KMS-11 (cell line): ENCODE results near the gene NAV2.

Source experiments
- H2AFZ ChIP-seq: fragments of 200-600 bp; sonication (generic); 2 replicates; pipeline ENCODE4 v1.6.1; 2016; ENCODE audit warnings: antibody characterized with exemption, mixed run types, low read depth
- H3K27ac ChIP-seq: fragments of 200-600 bp; sonication (generic); 2 replicates; pipeline ENCODE4 v1.6.1; 2016; ENCODE audit warnings: mild to moderate bottlenecking, mixed run types
- H3K27me3 ChIP-seq: fragments of 200-600 bp; sonication (generic); 2 replicates; pipeline ENCODE4 v1.6.1; 2017; ENCODE audit warnings: mild to moderate bottlenecking, low read depth, mixed run types, moderate library complexity; ENCODE audit not compliant: insufficient read depth
- H3K36me3 ChIP-seq: fragments of 200-600 bp; sonication (generic); 2 replicates; pipeline ENCODE4 v1.6.1; 2017; ENCODE audit warnings: mild to moderate bottlenecking, mixed run types; ENCODE audit not compliant: insufficient read depth
- H3K4me1 ChIP-seq: fragments of 200-600 bp; sonication (generic); 2 replicates; pipeline ENCODE4 v1.6.1; 2016; ENCODE audit warnings: mild to moderate bottlenecking, low read depth, mixed run types; ENCODE audit not compliant: poor library complexity, severe bottlenecking
- H3K4me2 ChIP-seq: fragments of 200-600 bp; sonication (generic); 2 replicates; pipeline ENCODE4 v1.7.0; 2016; ENCODE audit warnings: mild to moderate bottlenecking, mixed run types
- H3K4me3 ChIP-seq: fragments of 200-600 bp; sonication (generic); IDR thresholded peaks from 2 replicates; pipeline ENCODE4 v1.6.1; 2017; ENCODE audit warnings: low read depth, low read length, mixed read lengths; ENCODE audit not compliant: insufficient read depth
- H3K79me2 ChIP-seq: fragments of 200-600 bp; sonication (generic); 2 replicates; pipeline ENCODE4 v1.6.1; 2016; ENCODE audit warnings: low read depth, mixed run types; ENCODE audit not compliant: insufficient read depth
- H3K9ac ChIP-seq: fragments of 200-600 bp; sonication (generic); 2 replicates; pipeline ENCODE4 v1.6.1; 2016; ENCODE audit warnings: mild to moderate bottlenecking, mixed run types
- H4K20me1 ChIP-seq: fragments of 200-600 bp; sonication (generic); 2 replicates; pipeline ENCODE4 v1.6.1; 2016; ENCODE audit warnings: mild to moderate bottlenecking, mixed run types; ENCODE audit not compliant: insufficient read depth
- TF ChIP-seq, protein P1 (sequence below): fragments of 200-600 bp; sonication (generic); conservative IDR thresholded peaks from 2 replicates; pipeline ENCODE4 v1.6.1; 2017; ENCODE audit warnings: low read depth, mild to moderate bottlenecking, antibody characterized with exemption, low read length, moderate library complexity, mixed read lengths

NAV2 gene

DNA sequence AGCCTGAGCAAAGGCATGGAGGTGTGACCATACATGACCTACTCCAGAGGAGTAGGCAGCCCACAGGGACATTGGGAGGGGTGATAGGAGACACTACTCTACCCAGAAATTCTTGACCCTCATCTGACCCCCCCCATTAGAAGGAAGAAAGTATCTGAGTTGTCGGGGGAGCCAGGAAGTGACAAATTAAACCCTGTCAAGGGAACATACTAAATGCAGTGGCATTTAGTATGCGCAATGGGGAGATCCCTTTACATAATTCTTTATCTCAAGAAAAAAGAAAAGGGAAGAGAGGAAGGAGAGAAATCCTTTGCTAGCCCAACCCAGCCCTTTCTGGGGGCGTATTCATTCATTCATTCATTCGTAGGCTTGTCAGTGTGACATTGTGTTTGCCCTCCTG is 58.8 kb downstream of the NAV2 start:
- Histone ChIP-seq H3K36me3 (no peaks in the 10 kb centered on the region), H3K4me2 (no peak overlapping the region), H3K27ac (no peak overlapping the region), H3K4me3 (no peak overlapping the region), H3K79me2 (no peaks in the 10 kb centered on the region), H4K20me1 (no peaks in the 10 kb centered on the region), H3K27me3 (peaks cover 28% of the 10 kb centered on the region; the same call in 1 of the 2 replicates), H3K4me1 (peaks cover 10% of the 10 kb centered on the region), H3K9ac (no peak overlapping the region), H2AFZ (no peak overlapping the region)
- TF ChIP-seq, protein P1, sequence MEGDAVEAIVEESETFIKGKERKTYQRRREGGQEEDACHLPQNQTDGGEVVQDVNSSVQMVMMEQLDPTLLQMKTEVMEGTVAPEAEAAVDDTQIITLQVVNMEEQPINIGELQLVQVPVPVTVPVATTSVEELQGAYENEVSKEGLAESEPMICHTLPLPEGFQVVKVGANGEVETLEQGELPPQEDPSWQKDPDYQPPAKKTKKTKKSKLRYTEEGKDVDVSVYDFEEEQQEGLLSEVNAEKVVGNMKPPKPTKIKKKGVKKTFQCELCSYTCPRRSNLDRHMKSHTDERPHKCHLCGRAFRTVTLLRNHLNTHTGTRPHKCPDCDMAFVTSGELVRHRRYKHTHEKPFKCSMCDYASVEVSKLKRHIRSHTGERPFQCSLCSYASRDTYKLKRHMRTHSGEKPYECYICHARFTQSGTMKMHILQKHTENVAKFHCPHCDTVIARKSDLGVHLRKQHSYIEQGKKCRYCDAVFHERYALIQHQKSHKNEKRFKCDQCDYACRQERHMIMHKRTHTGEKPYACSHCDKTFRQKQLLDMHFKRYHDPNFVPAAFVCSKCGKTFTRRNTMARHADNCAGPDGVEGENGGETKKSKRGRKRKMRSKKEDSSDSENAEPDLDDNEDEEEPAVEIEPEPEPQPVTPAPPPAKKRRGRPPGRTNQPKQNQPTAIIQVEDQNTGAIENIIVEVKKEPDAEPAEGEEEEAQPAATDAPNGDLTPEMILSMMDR, result no peak

DNA sequence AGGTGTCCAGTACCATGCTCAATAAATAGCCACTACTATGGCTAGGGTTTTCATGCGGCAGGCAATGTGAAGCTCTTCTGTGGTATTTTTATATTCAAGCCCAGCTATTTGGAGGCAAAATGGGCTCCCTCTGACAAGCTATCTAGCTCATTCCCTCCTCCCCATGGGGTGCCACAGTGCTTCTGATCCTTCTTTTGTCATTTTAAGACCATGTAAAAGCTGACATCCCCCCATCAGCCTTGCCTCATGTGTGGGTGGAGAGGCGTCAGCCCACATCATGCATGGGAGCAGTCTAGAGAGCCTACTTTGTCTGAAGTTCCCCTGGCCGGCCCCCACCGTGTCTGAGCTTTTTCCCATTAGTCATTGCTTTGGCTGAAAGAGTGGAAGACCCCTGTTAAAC is 59.8 kb downstream of the NAV2 start:
- H3K4me1 ChIP-seq, result peaks cover 10% of the 10 kb centered on the region
- H3K27me3 ChIP-seq, result peaks cover 24% of the 10 kb centered on the region; the same call in 1 of the 2 replicates
- H3K4me3 ChIP-seq, result no peak overlapping the region
- no peaks in the 10 kb centered on the region for H3K36me3 ChIP-seq
- no peaks in the 10 kb centered on the region for H3K79me2 ChIP-seq
- no peak overlapping the region for H3K27ac ChIP-seq
- TF ChIP-seq, protein P1, result no peak
- no peak overlapping the region for H3K9ac ChIP-seq
- H3K4me2 ChIP-seq, result no peak overlapping the region
- H2AFZ ChIP-seq, result no peak overlapping the region
- H4K20me1 ChIP-seq, result no peaks in the 10 kb centered on the region

DNA sequence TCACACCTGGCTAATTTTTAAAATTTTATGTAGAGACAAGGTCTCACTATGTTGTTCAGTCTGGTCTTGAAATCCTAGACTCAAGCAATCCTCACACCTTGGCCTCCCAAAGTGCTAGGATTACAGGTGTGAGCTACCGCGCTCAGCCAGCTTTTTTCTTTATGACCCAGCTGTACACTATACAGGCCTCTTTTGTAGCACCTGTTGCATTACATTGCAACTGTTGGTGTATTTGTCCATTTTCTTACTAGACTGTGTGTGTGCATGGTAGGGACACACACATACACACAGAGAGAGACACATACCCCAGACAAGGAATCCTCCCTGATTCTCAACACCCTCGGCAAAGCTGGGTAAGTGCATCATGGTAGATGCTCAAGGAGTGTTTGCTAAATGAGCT is 61.7 kb downstream of the NAV2 start:
- peaks cover 10% of the 10 kb centered on the region for H3K4me1 ChIP-seq
- TF ChIP-seq, protein P1, result no peak
- peaks cover 15% of the 10 kb centered on the region; the same call in 1 of the 2 replicates for H3K27me3 ChIP-seq

DNA sequence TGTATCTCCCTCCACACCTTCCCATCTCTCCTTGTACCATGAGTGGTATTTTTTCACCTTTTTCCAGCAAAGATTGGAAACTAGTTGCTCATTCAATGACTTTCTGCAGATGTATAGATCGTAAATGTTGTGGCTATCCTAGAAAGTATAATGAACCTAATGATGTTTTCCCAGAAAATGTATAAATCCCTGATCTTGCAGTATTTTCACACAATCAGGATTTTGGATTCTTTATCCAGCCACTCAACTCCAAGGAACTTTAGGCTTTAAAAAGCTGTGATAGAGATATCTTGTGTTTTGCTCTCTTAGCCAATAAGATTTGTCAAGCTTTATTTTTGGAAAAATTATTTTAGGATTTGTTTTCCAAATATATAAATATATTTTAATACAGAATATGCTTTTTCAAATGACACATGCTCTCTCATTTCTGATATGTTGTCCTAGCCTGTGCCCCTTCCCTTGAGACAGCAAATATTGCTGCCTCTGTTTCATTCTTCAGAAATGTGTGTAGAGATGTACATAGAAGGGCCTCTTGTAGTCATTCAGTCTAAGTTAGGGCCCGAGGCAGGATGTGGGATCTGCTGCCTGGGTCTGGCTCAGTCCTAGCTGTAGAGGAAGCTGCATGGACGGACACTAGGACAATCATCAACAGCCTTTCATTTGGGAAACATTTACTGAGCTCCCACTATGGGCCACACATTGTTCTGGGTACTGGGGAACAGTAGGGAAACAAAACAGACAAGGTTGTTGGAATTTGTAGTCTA is 62.4 kb downstream of the NAV2 start:
- H3K9ac ChIP-seq, result no peak overlapping the region
- TF ChIP-seq, protein P1, result no peak
- H3K4me3 ChIP-seq, result no peak overlapping the region
- H3K27me3 ChIP-seq, result peaks cover 15% of the 10 kb centered on the region; the same call in 1 of the 2 replicates
- no peaks in the 10 kb centered on the region for H4K20me1 ChIP-seq
- peaks cover 5% of the 10 kb centered on the region for H3K4me1 ChIP-seq
- no peak overlapping the region for H2AFZ ChIP-seq
- no peaks in the 10 kb centered on the region for H3K36me3 ChIP-seq
- H3K79me2 ChIP-seq, result no peaks in the 10 kb centered on the region
- H3K27ac ChIP-seq, result no peak overlapping the region
- H3K4me2 ChIP-seq, result no peak overlapping the region

More for the DNA sequence above, 61.7 kb downstream of the NAV2 start:
- Histone ChIP-seq H3K36me3 (no peaks in the 10 kb centered on the region), H3K4me2 (no peak overlapping the region), H2AFZ (no peak overlapping the region), H3K79me2 (no peaks in the 10 kb centered on the region), H4K20me1 (no peaks in the 10 kb centered on the region), H3K27ac (no peak overlapping the region), H3K9ac (no peak overlapping the region), H3K4me3 (no peak overlapping the region)
